Activated T-helper 1 cell treated with anti-CD3 and anti-CD28 coated beads, Interleukin-2, amount 50 U/mL, for 16 hours (primary cell): ENCODE data around the gene PAX6.

Experiments
- DNase-seq, 2 donors: peaks; one replicate each; pipeline ENCODE4 v3.0.0-alpha.2; 2020; ENCODE audit warnings: low read depth in 1 of 2, low spot score in 1 of 2

Gene PAX6

DNA sequence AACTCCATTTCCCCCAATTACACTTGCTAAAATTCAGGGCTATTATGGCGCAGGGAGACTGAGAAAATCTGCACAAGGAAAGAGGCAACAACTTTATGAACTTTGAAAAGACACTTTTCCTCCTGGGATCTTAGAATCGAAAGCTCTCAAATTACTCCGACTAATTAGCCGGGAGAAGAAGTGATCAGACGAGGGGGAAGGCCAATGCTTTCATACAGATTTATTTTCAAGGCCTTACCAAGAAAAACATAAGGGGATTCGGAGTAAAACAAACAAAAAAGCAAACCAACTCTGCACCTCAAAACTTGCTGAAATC, 1.6 kb downstream of the PAX6 start:
- DNase-seq: no peak

DNA sequence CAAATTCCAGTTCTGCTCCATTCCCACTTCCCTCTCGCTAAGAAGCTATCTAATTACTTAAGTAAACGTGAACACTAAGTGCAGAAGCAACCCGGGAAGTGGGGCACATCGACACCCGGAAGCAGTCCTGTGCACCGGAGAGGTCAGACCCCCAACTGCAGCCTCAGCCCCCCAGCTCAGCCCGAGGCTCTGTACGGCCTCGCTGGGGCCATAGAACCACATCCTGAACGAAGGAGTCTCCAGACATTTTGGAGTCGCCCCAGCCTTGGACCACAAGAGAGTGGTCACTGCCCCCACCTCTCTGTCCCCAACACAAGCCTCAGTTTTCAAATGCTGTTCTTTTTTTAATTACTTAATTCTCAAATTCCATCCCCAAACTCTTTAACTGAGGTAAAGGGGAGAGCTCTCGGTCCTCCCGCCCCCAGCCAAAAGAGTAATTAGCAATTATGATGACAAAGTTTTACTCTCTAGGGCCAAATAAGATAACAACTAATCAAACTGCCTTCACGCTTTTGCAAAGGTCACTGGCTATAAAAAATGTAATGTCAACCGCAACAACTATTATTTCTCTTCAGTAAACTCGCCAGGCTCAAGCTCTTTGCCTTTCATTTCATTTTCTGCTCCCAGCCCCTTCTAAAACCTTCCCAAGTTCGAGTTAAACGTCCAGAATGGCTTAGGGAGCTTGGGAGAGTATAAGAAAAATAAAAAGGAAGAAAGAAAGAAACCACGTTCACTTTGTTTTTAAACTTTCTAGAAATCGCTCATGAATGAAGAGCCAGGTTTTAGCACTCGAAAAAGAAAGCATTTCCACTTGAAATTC, 2.2 kb downstream of the PAX6 start:
- DNase-seq: no peak

DNA sequence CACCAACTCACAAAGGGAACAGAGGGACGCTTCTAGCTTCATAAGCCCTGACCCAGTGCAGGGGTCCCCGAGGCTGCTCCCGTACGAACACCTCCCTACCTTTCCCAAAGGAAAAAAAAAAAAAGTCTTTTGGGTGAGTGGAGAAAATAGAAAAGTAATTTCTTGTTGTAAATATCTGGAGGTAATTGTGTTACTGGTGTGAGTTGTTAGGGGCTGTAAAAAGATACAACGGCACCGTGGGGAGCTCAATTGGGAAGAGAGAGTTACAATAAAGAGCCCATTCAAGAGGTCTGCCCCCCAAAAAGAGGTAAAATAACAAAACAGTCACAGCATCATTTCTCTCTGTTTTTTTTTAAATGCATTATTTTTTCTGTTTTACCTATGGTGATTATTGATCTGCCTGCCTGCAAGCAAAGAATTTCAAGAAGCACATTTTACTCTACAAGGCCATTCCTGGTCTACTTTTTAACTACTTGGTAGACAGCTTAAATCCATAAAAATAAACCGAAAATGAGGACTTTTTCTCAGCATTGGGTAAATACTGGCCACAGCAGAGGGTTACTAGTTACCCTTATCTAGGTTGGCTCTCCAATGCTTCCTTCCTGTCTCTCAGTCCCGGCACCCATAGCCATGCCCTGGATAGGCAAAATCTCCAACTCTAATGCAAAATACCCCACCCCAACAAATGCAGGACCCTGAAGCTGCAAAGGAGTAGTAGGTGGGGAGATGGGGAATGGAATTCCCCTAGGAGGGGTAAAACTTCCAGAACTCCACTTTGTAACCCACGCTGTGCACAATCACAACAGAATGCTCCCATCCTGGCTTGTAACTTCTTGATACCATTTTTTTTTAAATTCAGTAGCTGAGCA, 3.1 kb downstream of the PAX6 start:
- no peak for DNase-seq

DNA sequence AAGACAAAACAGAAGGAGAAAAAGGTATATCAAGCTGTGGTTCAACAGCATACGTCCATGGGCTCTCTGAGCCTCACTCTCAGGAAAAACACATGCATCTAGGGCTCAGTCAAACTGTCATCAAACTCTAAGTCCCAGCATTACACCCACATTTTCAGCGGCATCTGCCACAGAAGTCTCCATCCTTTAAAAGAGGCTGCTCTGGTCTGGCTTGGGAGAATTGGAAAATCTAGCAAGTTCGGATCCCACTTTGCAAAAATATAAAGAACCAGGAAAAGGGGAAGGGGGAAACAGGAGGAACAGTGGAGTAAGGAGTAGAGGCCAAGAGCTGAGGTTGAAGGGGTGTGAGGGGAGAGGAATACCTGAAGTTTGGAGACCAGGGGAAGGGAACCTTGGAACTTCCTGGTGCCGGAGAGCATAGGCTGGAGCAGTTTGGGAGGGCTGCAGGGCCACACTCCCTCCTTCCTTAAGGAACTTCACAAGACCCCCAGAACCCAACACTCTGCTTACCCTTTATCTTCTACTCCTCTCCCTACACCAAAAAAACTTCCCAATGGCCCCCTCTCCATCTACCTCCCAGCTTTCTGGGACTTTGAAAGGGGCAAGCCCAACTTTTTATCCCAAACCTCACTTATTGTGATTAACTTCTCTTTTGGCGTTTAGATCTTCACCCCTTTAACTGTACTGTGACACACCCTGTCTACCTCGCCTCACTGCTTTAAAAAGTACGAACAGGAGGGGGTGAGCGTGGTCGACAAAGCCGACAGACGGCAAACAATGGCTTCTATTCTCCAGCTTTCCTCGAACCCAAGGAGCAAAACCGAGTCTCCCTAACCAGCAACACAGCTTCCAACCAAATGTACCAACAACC, 4.0 kb downstream of the PAX6 start:
- no peak for DNase-seq

DNA sequence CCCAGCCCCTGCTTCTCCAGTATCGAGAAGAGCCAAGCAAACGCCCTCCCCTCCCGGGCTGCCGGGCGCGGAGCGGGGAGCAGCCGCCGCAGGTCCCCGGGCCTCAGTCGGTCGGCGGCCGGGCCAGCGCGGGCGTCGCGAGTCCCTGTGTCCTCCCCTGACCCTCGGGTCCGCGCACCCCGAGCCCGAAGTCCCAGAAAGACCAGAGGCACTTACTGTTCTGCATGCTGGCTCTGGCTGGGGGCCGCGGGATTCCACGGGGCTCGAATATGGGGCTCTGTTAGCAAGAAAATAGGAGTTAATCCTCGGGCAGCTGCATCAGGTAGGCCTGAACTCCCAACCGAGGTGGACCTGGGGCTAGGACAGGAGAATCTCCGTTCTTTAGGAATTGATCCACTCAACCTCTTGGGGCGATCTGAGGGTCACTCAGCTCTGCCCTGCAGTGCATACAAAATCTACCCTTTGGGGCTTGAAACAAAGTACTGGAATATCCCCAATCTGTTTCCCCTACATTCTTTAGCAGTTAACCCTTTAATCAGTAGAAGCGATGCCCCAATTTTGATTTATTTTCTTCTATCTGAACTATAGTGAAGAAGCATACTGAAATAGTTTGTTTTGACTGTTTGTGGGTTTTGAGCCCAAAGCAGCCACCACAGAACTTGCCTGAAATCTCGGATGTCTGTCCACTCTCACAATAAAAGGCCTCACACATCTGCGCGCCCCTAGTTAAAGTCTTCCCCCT, 4.8 kb downstream of the PAX6 start:
- DNase-seq: no peak

DNA sequence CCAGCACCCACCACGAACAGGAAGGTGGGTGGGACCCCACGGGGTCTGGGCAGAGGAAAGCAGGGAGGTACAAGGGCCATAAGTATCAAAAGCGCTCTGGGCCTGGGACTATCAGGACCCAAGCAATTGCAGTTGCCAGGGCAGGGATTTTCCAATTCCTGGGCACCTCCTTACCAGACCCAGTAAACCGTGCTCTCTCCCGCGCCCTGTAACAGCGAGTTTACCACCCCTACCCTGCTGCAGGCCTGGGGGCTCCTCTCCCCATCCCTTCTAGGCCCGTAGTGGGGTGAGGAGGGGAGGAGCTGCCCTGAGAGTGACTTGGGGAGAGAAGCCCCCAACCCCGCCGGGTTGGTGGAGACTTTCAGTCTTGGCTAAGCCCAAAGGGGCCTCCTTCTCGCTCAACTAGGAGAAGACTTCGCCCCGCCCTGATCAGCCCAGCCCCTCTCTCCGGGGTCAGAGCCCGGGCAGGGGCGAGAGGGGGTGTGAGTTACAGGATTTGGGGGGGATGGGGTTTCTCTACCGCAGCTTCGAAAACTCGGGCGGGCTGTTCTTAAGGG, 5.4 kb downstream of the PAX6 start:
- DNase-seq: no peak

DNA sequence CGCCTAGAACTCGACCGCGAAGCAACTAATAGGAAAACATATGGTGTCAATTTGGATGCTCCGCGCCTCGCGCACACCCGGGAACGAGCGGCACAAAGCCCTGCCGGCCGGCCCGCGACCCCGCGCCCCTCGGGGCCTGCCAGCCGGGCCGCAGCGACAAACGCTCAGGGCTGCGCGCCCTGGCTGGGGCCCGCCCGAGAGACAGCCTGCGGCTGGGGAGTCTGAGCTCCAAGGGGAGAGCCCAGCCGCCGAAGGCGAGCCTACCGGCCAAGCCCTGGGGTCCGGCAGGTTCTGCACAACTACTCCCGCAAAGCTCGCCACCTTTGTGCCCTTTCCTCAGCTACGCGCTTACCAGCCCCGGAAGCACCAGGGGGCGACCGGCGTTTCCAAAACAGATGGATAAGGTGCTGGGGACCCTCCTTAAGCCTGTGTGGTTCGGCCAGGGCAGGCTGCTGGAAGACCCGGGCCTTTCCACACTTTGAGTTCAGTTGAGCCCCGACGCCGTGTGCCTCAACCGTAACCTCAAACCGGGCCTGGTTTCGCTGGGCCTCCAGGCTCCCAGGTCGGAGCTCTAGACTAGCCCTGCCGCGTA, 6.0 kb downstream of the PAX6 start:
- no peak for DNase-seq

DNA sequence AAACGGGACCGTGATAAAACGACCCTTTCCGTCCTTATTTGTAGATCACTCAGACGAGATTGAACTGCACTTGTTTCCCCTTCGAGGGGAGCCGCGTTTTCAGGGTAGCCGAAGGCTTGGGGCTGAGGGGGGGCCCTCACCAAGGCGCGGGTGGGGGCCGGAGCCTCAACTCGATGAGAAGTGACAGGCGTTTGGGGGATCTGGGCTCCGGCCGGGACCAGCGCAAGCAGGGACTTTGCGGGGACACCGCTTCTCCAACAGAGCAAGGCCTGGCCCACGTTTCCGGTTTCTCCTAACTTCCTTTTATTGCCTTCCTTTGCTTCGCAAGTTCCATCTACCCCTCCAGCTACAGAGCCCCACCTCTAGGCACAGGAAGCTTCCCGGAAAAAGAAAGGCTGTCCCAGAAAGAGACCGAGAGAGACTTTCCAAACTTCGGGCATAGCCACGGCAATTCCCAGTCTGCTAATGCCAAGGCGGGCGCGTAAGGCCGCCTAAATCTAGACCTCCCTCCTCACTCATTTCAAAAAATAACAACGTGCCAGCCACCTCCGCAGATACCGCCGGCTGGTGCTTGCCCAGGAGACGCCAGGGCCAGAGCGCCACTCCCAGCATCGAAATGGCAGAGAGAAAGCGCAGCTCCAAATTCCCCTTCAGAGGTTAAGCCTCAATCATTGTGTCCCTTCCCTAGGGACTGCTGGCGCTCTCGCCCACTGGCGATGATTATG, 6.6 kb downstream of the PAX6 start:
- no peak for DNase-seq

DNA sequence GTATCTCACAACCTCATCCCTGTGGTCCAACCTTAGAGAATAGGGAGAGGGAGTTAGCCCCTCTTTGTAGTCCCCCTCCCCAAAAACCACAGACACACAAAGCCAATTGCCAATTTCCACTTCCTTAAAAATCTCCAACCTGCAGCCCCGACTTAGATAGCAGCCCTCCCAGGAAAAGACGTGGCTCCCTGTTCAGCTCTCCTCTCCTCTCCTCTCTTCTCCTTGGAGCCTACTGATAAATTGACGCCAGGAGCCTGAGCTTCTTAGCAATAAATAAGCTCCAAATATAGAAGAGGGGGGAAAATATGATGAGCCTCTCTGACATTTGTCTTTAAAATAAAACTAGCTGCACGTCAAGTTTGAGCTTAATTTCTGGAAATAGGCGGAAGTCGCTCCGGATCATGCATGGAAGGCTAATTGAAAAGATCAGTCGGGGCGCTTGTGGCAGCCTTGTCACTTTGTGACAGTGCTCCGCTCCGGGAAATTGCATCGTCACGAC, 7.3 kb downstream of the PAX6 start:
- DNase-seq: no peak

DNA sequence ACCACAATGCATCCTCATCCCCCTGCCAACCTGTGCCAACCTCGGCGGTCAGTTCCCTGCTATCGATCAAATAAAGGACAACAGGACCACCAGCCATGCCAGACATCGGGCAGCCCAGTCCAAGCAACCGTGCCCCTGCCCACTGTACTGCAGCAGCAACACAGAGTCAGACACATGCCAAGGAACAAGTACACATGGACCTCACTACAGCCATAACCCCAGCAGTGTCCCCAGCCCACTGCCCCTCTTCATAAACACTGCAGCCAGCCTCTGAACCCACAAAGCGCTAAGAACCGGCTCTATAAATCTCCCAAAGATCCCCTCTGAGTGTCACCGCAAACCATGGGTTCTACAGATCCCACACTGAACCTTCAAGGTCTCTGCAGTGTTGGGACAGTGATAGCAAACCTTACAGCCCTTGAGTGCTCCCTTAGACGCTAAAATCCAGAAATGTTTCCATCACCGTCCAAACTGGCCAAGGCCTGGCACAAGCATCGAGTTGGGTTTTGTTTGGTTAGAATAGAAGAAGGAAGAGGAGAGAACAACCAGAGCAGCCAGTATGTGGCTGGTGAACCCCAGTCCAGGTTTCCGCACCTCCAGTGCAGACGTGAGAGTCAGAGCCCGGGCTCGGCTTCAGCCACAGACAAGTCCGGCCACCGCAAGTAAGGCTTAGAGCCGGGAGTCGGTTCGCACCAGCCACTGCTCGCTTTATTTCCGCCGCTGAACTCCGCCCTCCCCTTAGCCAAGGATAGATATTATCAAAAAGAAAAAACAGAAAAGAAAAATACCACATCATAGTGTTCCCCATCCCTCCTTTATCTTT, 7.9 kb downstream of the PAX6 start:
- no peak for DNase-seq

DNA sequence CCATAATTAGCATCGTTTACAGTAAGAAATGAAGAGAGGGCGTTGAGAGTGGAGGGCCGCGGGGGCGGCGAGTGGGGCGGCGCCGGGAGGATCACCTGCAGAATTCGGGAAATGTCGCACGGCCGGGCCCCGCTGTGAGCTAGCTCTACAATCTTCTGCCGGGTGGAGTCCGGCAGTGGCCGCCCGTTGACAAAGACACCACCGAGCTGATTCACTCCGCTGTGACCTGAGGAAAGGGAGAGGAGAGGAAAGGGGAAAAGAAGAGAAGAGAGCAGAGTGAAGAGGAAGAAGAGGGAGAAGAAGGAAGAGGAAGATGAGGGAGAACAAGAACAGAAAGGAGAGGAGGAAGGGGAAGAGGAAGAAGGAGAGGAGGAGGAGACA, 8.5 kb downstream of the PAX6 start:
- DNase-seq: no peak

DNA sequence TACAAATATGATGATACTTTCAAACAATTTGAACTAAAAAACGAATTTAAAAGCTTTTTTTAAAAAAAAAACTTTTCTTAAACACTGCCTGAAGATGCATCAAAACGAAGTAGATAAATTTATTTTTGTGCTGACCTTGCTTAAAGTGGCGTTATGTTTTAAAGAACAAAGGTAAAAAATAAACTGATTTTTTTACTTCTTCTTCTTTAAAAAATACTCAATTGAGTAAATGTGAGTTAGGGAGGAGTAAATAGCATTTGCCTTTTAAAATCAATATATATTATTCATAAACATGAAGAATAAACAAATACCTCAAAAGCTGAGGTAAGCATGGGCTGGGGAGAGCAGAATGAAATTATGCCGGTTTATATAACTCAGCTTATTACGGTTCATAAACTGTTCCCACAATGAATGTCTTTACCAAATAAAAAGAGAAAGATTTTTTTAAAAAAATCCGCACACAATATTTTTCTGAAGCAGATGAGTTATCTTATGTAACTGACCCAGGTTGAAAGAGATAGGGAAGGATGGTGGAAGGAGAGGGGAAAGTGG, 9.0 kb downstream of the PAX6 start:
- DNase-seq: no peak

DNA sequence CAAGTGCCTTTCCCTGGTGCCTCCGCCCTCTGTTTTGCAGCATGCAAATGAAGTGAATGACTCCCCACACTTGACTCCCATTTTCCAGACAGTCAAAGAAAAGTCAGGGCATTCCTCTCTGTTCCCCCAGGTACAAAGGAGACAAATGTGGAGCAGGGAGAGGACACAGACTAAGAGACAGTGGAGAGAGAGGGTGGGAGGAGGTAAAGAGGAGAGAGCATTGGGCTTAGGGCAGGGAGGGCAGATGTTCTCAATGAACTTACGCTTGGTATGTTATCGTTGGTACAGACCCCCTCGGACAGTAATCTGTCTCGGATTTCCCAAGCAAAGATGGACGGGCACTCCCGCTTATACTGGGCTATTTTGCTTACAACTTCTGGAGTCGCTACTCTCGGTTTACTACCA, 9.8 kb downstream of the PAX6 start:
- DNase-seq: no peak

DNA sequence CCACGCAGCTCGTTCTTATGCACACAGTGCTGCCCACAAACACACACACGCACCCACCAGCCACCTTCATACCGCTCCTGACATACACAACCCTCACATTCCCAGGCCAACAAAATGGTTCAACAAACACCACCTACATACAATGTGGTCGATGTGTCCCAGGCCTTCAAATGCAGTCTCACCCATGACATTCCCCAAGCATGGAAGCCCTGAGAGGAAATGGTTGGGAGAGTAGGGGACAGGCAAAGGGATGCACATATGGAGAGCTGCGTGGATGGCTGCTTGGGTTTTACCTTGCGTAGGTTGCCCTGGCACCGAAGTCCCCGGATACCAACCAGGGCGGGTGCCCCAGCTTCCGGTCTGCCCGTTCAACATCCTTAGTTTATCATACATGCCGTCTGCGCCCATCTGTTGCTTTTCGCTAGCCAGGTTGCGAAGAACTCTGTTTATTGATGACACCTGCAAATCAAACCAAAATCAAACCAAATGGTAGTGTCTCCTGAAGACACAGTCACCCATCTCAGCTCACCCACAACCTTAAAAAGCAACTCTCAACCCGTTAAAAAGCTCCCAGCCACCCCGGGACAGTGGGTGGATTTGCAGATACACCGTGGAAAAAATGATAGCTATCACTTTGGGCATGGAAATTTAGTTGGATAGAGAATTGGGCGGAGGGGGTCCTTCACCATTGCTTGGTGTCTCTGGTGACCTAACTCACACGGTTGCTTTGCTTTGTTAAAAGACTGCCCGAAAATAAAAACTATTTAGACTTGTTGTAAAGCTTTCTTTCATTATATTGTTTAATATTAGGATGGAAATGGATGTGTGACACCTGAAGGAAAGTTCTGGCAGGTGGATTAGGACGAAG, 10.5 kb downstream of the PAX6 start:
- DNase-seq: no peak

DNA sequence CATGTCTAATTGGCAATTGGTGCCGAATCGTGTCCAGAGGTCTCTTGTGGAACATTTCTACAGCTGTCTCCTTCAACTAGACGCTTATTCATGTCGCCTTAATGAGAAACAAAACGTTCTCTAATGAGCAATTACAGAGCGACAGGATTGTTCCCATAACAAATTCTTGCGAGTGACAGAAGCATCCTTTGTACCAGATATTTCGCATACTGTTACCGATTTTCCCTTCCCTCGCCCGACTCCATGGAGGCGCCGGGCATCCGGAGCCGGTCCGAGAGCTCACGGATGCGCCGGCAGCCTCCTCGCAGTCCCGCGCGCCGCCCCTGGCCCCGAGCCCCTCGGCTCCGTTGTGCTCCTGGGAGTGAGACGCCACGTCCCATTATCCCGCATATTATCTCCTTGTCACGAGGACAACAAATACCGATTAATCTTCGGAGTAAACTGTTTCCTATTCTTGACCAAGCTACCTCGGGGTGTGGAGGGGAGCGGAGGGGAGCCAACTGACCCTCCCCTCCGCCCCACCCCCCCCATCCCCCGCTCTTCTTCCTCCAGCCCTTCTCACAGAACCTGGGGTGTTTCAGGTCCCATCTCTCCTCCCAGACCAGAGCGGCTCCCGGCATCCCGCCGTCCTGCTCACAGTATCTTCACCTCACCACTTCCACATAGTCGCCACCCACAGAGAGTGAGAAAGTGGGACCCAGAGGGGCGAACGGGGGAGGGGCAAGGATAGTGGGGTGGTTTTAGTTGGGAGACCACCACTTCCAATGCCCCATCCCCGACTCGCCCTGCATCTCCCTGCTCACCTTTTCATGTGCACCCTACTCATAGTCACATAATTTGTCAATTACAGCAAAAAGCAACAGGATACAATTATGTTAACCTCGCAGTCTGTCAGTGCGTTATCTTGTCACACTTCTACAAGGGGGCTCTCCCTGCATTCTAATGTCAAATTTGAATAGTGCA, 11.4 kb downstream of the PAX6 start:
- no peak for DNase-seq
